ENCODE data around the gene KLF7. TPM values are rescaled to one million over a fixed set of nuclear protein-coding genes. Genes with fewer than 3 reads are reported as not detected.

KLF7 gene
- total RNA-seq, 1 experiment from 2014 or later: 5.6 TPM

DNA sequence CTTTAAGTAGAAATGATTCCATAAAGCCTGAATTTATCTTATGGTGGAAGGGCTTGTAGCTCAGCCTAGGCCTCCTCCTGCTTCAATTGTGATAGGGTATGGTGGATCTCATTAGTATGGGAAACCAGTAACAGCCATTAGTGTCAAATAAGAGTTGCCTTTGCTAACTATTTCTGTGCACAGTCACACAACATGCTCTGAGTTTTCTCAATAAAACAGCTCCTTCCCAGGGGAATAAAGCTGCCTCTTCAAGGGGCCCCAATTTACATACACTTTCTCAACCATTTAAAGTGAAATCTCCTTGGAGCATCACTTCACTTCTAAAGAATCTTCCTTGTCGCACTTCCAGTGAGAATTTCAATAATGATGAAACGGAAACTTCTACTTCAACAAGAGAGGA is 53.4 kb downstream of the KLF7 start:
- ATAC-seq (no peak), DNase-seq (no peak)
- no TSS peak for BruUV-seq (replicated peaks)
- ChIA-PET CTCF (no interaction called here), POLR2A (ENCODE audit: unreplicated experiment) (no interaction called here)
- Histone ChIP-seq H3K9me2 (replicated peaks; ENCODE audit: low read length) (no peaks in the 10 kb centered on the region), H3K36me3 (ENCODE audit: low read depth, low read length) (no peaks in the 10 kb centered on the region), H3K4me2 (ENCODE audit: low read length) (no peak overlapping the region), H3K27me3 (ENCODE audit: low read length) (no peaks in the 10 kb centered on the region), H3K9me3 (ENCODE audit: low read length) (no peaks in the 10 kb centered on the region), H3K4me3 (ENCODE audit: low read length) (no peak overlapping the region), H3K79me2 (ENCODE audit: low read length) (no peaks in the 10 kb centered on the region), H3F3A (ENCODE audit: low read length, unreplicated experiment) (no peaks in the 10 kb centered on the region), H3K4me1 (ENCODE audit: insufficient read depth, low read length) (no peaks in the 10 kb centered on the region), H3K27ac (ENCODE audit: low read length) (no peak overlapping the region), H3K9ac (ENCODE audit: low read length) (no peak overlapping the region), H4K20me1 (ENCODE audit: low read length) (no peaks in the 10 kb centered on the region), H2AFZ (ENCODE audit: low read length) (no peak overlapping the region)
- TF ChIP-seq EZH2 (IDR thresholded peaks at IDR 0.05; ENCODE audit: low read length, unreplicated experiment): no peak
- TF ChIP-seq EZH2phosphoT487 (IDR thresholded peaks at IDR 0.05; ENCODE audit: borderline replicate concordance, low read length): no peak
- TF ChIP-seq, protein P1, sequence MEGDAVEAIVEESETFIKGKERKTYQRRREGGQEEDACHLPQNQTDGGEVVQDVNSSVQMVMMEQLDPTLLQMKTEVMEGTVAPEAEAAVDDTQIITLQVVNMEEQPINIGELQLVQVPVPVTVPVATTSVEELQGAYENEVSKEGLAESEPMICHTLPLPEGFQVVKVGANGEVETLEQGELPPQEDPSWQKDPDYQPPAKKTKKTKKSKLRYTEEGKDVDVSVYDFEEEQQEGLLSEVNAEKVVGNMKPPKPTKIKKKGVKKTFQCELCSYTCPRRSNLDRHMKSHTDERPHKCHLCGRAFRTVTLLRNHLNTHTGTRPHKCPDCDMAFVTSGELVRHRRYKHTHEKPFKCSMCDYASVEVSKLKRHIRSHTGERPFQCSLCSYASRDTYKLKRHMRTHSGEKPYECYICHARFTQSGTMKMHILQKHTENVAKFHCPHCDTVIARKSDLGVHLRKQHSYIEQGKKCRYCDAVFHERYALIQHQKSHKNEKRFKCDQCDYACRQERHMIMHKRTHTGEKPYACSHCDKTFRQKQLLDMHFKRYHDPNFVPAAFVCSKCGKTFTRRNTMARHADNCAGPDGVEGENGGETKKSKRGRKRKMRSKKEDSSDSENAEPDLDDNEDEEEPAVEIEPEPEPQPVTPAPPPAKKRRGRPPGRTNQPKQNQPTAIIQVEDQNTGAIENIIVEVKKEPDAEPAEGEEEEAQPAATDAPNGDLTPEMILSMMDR (conservative IDR thresholded peaks at IDR 0.05; ENCODE audit: low read depth, low read length): no peak
- intact Hi-C loops (cut with micrococcal nuclease): no loop called here

DNA sequence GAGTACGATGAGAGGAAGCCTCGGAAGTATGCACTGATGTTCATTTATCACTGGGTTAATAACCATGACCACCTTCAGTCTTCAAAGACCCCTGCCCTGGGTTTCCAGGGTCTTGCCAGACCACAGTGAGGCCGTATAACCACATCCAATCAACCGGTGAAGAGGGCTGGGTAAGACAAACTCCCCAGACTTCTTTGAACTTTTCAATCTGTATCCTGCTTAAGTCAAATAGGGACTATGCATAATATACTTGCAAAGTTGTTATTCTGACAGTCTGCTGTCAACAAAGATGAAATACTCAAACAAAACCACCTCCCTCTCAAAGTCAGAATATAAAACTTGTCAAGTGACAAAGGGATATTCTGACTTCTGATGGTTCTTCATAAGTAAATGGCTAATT is 54.0 kb downstream of the KLF7 start:
- H3K4me1 ChIP-seq (ENCODE audit: insufficient read depth, low read length): no peaks in the 10 kb centered on the region
- no peaks in the 10 kb centered on the region for H3K27me3 ChIP-seq (ENCODE audit: low read length)
- H3K9me2 ChIP-seq (replicated peaks; ENCODE audit: low read length): no peaks in the 10 kb centered on the region
- no peaks in the 10 kb centered on the region for H3F3A ChIP-seq (ENCODE audit: low read length, unreplicated experiment)
- H2AFZ ChIP-seq (ENCODE audit: low read length): no peak overlapping the region
- no peak overlapping the region for H3K4me3 ChIP-seq (ENCODE audit: low read length)
- 0 out of 2 replicates have a peak, but pooled peaks cover 3% of the 10 kb centered on the region for H3K36me3 ChIP-seq (ENCODE audit: low read depth, low read length)
- H3K9ac ChIP-seq (ENCODE audit: low read length): no peak overlapping the region
- ATAC-seq (no peak), DNase-seq (no peak)
- ChIA-PET CTCF (no interaction called here), POLR2A (ENCODE audit: unreplicated experiment) (no interaction called here)
- H3K9me3 ChIP-seq (ENCODE audit: low read length): no peaks in the 10 kb centered on the region
- no peak overlapping the region for H3K27ac ChIP-seq (ENCODE audit: low read length)
- no peaks in the 10 kb centered on the region for H4K20me1 ChIP-seq (ENCODE audit: low read length)
- intact Hi-C loops (cut with micrococcal nuclease): no loop called here
- BruUV-seq (replicated peaks): no TSS peak
- H3K79me2 ChIP-seq (ENCODE audit: low read length): no peaks in the 10 kb centered on the region
- TF ChIP-seq EZH2 (IDR thresholded peaks at IDR 0.05; ENCODE audit: low read length, unreplicated experiment): no peak
- TF ChIP-seq EZH2phosphoT487 (IDR thresholded peaks at IDR 0.05; ENCODE audit: borderline replicate concordance, low read length): no peak
- TF ChIP-seq, protein P1 (conservative IDR thresholded peaks at IDR 0.05; ENCODE audit: low read depth, low read length): no peak
- no peak overlapping the region for H3K4me2 ChIP-seq (ENCODE audit: low read length)

DNA sequence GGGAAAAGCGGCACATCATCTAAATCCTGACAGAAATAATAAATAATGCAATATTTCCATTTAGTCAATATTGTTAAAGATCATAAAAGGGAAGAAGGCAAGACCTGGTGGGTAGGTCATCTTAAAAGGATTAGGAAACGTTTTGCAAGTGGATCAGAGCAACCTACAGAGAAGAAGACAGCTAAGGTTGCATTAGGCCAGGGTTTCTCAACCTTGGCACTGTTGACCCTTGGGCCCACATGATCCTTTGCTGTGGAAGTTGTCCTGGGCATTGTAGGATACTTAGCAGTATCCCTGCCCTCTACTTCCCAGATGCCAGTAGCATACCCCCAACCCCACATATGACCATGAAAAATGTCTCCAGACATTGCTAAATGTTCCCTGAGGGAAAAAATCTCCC is 55.0 kb downstream of the KLF7 start:
- ChIA-PET POLR2A (ENCODE audit: unreplicated experiment) (no interaction called here), CTCF (no interaction called here)
- no peak overlapping the region for H3K4me2 ChIP-seq (ENCODE audit: low read length)
- no peak overlapping the region for H3K27ac ChIP-seq (ENCODE audit: low read length)
- no peaks in the 10 kb centered on the region for H3K9me3 ChIP-seq (ENCODE audit: low read length)
- no peak overlapping the region for H3K4me3 ChIP-seq (ENCODE audit: low read length)
- H3K79me2 ChIP-seq (ENCODE audit: low read length): no peaks in the 10 kb centered on the region
- no peak overlapping the region for H3K9ac ChIP-seq (ENCODE audit: low read length)
- TF ChIP-seq EZH2 (IDR thresholded peaks at IDR 0.05; ENCODE audit: low read length, unreplicated experiment) (no peak), EZH2phosphoT487 (IDR thresholded peaks at IDR 0.05; ENCODE audit: borderline replicate concordance, low read length) (no peak)
- TF ChIP-seq, protein P1 (conservative IDR thresholded peaks at IDR 0.05; ENCODE audit: low read depth, low read length): no peak
- no peaks in the 10 kb centered on the region for H3F3A ChIP-seq (ENCODE audit: low read length, unreplicated experiment)
- H3K9me2 ChIP-seq (replicated peaks; ENCODE audit: low read length): no peaks in the 10 kb centered on the region
- DNase-seq (no peak), ATAC-seq (no peak)
- no peaks in the 10 kb centered on the region for H4K20me1 ChIP-seq (ENCODE audit: low read length)
- H3K36me3 ChIP-seq (ENCODE audit: low read depth, low read length): 0 out of 2 replicates have a peak, but pooled peaks cover 6% of the 10 kb centered on the region
- H3K27me3 ChIP-seq (ENCODE audit: low read length): no peaks in the 10 kb centered on the region
- no peak overlapping the region for H2AFZ ChIP-seq (ENCODE audit: low read length)
- intact Hi-C loops (cut with micrococcal nuclease): no loop called here
- no peaks in the 10 kb centered on the region for H3K4me1 ChIP-seq (ENCODE audit: insufficient read depth, low read length)
- BruUV-seq (replicated peaks): no TSS peak

Measured in PC-3 (cell line).